GF-D8 (cell line): ENCODE results near the gene DLL1.

ENCODE experiments used
- DNase-seq: peaks from one replicate; lab custom pipeline; 2025; lab: John Stamatoyannopoulos, UW

Gene DLL1

DNA sequence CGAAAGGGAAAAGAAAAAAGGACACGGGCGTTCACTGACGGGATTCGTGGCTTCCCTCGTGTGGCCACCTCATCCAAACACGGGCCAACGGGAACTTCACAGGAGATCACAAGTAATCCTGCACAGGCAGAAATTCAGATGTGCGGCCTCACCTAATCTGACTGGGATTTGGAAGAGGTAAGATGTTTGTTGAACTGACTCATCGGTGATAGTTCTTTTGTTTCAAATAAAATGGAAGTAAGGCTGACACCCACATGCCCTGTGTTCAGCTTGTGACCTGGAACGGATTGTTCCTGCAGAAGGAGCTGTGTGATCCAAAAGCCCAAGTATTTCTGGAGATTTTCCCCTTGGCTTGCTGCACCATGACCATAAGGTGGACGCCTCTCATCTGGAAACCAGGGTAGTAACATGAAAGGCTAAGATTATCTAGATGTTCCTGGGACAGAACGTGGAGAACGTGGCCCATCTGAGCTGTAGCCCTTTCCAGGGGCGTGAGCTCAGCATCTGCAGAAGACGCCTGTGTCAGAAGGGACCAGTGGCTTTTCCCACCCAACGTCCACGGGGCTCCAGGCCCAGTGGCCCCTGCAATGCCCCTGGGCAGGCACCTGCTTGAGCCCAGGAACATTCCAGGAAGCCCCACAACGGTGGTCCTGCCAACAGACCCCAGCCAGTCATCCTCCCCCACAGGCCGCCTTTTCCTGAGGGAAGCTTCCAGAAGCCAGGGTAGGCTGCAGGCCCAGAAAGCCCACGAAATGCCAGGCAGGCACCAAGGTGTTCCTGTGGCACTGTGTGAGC, 39.7 kb downstream of the DLL1 start:
- DNase-seq, result no peak

DNA sequence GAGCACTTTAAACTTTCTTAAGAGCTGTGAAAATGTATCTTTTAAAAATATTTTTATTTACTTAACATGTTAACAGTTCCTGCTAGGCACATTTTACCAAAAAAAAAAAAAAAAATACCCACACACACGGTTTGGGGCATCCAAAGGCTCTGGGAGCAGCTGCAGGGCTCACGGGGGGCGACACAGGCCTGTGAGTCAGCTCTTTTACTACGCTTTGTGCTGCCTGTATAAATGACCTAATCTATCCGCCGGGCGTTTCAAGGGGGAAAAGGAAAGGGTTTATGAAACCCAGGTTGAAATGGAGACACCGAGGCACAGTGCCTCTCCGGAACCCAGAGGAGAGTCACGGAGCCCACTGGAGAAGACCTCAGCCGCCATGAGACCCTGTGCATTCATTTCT, 40.4 kb downstream of the DLL1 start:
- no peak for DNase-seq

DNA sequence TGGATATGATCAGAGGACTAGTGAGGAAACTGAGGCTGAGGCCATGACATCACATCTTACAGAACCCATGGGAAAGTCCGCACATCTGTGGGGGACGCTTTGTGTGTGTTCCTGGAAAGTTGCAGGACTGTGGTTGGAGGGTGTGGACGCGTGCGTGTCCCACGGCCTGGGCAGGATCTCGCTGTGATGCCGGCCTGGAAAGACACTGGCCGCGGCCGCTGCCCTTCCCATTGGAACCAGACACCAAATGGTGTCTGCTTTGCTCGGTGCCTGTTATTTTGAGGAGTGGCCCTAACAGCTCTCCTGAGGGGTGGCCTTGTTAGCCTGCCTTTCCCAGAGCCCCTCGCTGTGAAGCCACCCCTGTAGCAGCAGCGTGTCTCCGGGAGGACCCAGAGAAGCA, 41.1 kb downstream of the DLL1 start:
- no peak for DNase-seq

DNA sequence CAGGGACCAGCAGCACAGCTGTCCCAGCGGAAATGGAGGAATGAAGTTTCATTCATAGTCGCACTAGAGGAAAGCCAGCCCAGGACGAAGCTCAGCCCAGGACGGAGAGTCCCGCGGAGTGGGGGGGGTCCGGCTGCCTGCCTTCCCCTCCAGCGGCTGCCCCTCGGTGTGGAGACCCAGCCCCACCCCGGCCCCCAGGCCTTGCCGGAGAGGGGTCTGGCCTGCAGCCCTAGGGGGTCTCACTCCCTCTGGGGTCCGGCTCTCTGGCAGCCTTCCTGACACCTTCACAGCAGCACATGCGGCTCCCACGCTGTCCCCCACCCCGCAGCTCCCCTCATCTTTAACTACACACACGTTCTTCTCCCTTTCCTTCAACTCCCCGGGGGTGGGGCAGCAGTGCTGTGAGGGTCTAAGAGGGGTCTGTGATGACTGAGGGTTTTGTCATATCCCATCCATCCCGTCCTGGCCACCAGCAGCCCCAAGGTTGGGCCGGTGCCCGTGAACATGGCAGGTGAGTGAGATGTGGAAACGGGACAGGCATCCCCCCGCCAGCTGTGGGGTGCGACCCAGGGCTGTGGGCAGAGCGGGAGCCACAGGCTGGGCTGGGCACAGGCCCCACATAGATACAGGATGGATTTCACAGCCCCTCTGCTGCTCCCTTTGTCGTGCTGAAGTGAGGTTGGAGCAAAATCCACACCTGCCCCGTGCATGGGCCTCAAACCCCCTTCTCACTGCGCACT, 41.8 kb downstream of the DLL1 start:
- DNase-seq, result no peak

DNA sequence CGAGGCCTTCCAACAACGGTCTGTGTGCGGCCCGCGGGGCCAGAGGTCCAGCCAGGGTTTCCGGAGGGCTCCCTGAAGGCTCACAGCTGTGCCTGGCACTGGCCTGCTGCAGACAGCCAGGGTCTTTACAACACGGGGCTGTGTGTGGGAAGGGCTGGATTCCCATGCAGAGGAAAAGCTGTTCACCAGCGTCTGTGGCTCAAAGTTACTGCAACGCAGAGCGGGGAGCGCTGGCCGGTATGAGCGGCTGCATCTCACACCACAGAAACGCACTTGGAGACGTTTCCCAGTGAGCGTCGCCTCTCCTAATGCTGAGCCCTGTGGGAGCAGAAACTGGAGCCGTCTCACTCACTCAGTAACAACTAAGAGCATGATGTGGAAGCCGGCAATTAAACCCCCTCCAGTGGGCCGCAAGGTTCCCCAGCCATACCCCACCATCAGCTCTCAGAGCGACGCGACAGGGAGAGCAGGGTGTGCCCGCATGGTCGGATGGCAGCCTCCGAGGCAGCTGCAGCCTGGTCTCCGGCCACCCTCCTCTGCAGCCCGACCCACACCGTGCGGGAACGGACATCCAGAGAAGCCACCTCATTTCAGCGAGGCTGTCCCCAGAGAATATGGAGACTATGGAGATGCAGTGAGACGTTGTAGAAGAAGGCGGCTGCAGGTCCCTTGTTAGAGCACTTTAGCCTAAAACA, 42.6 kb downstream of the DLL1 start:
- no peak for DNase-seq

DNA sequence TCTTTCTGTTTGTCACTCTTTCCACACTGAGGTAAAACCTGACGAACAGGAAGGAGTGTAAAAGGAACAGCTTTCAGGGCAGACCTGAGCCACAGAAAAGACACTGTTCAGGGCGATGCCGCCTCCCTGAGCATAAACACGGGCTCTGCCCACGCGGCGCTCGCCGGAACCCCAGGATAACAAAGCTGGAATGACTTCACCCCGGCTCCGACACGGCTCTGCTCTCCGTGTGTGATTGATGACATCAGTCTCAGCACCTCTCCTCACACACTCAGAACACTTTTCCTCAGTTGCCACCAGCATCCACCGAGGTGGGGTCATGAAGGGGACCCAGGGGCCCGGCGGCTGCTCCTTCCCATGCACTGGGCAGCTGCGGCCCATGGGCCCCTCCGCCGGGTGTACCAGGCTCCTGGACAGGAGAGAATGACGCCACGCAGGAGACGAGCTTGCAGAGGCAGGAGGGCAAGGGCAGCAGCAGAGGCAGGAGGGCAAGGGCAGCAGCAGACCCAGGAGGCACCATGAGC, 43.6 kb downstream of the DLL1 start:
- no peak for DNase-seq

DNA sequence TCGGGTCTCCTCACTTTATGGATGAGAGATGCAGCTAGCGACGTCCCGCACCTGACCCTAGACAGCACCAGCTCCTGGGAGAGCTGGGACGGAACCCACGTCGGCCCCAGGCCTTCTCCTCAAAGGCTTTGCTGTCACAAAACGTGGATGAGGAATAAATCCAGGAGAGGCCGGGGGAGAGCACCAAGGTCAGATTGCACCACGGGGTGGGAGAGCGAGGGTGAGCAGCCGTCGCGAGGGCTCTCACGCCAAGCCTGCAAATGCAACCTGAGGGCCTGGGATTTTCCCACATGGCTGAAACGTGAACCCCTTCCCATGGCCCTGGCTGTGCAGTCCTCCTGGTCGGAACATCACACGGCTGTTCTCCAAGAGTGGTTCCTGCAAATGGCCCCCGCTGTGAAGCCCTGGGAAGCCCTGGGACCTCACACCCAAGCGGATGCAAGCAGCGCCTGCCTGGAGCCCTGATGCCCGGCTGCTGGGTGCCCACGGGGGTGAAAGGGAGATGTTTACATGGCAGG, 45.3 kb downstream of the DLL1 start:
- DNase-seq, result no peak

DNA sequence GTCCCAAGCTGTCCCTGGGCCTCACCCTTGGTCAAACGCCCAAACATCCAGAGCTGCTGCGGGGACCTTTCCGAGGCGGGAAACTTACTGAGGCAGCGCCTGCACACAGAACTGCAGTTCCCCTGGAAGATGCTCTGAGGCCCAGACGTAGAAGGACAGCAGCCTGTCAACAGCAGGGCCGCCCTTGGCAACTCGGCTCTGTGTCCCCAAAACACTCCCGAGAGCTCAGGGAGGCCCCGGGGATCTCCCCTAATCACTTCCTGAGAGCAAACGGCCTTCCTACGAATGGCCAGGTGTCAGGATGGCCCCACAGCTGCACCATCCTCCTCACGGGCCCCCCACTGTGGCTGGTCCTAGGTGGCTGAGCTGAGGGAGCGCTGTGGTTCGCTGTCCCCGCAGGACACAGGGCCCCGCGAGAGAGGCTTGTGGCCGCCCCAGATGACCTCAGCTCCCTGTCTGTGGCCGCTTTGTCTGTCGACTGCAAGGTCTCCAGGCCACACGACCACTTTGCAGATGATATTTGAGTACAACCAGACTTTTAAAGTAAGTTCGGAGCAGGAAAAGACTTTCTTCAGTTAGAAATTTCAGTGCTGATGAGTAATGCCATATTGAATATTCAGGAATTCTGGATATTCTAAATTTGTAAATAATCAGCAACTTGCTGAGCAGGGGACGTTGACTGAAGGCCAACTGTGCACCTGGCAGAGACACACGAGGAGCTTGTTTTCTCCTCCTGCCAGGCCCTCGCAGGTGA, 46.0 kb downstream of the DLL1 start:
- no peak for DNase-seq

DNA sequence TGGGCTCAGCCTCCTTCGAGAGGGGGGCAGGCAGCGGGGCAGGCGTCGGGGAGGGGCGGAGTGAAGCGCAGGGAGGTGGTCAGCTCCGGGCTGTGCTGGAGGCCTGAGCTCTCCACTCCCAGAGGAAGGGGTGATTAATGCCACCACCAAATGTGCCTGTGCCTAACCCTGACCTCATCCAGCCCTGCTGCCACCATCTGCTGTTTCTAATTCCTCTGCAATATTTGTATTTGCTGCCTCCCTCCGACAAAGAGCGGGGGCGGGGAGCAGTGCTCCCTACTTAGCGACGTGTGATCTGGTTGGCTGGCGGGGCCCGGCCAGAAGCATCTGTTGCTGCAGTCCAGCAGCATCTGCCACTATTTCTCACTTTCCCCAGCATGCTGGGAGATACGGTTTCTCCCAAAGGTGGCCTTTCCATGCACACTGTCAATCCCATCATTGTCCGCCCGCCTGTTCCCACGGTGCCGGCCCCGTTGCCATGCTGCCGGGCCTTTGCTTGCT, 47.0 kb downstream of the DLL1 start:
- DNase-seq, result no peak

DNA sequence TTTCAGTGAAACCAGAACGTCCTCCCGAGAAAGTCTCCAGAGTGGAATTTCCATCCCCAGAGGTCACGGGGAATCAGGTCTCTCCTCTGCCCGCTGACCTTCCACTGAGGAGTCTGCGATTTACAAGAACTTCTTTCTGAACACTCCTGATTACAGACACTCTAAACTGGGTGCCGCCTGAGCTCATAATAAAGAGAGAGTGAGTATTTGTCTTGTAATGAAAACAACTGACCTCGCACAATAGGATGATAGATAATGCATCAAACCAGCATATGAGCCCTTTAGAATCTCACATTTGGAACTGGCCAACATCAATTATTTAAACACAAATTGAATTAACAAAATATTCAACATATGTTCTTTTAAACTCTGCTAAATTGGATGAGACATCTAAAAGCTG, 47.5 kb downstream of the DLL1 start:
- no peak for DNase-seq

DNA sequence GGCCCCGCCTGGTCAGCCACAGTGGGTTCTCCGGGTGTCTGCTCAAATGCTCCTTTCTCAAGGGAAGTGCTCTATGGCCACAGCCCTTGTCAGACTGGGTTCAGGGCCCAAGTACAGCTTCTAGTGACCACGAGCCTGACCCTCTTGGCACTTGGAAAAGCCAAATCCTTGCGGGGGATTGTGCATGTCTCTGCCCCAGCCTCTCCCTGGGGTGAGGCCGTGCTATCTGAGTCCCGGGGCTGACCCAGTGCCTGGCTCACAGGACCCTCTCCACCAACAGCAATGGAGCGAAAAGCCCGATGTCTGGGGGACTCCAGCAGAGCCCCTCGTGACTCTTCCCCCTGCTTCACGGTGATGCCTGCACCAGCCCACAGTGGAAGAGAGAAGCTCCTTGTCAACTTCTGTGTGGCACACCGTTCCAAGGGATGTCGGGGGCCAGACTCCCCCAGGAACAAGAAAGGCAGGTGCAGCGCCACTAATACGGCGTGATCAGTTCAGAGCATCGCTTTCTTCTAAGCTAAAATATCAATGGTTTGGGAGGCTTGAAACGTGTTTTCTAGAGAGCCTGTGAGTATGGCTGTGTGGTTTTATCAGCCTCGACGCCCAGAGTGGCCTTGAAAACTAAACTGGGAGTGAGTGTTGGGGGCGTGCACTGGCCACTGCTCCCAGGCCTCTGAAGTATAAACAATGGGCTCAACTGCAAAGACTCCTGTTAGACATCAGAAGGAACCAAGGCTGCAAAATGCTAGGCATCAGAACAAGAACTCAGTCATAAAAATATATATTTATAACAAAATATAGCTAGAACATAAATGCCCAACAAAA, 51.9 kb downstream of the DLL1 start:
- no peak for DNase-seq

DNA sequence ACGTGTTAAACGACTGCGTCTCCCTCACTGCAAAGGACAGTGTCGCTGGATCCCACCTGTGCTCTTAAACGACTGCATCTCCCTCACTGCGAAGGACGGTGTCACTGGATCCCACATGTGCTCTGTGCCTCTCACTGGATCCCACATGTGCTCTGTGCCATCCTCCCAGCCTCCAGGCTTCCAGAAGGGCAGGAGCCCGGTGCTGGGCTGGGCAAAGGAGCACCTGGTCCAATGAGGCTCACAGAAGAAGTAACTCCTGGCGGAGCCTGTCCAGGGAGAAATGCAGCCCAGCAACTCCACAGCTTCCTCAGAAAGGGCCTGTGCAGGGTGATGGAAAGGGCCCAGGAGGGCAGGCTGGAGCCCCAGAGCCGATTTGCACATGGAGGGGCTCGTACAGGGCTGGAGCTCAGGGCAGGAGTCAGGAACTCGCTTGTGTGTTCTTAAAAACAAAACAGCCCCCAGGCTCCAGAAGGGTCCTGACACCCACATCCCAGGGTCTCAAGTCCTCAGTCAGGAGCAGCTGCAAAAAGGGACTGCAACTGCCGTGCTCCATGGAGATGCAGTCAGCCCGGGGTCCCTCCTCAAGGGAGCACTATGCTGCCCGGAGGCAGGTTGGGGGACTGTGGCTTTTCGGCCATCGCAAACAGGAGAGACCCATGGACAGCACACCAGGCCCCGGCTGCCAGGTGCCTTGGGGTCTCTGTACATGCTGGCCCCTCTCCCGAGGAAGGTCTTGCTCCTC, 52.7 kb downstream of the DLL1 start:
- DNase-seq, result no peak

DNA sequence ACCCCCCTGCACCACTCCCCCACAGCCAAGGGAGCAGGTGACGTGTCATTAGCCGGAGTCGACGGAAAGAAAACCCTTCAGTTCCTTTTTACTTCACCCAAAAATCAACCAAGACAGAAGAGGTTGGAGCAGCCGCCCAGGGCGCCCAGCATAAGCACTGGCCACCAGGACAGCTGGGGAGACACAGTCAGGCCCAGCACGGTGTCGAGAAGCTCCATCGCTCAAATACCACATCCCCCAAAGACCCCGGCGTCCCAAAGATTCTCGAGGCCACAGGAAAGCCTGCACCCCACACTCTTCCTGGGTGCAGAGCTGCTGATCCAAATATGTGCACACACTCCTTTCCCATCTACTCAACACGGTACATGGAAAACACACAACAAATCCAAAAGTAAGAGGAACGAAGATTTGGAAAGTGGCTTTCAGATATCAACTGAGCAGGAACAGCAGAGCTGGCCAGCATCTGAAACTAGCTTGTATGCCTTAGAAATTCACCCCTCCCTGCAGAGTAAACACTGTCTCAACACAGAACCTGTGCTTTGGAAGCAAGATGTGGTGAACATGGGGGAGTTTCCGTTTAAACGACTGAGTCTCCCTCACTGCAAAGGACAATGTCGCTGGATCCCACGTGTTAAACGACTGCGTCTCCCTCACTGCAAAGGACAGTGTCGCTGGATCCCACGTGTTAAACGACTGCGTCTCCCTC, 54.6 kb downstream of the DLL1 start:
- no peak for DNase-seq

DNA sequence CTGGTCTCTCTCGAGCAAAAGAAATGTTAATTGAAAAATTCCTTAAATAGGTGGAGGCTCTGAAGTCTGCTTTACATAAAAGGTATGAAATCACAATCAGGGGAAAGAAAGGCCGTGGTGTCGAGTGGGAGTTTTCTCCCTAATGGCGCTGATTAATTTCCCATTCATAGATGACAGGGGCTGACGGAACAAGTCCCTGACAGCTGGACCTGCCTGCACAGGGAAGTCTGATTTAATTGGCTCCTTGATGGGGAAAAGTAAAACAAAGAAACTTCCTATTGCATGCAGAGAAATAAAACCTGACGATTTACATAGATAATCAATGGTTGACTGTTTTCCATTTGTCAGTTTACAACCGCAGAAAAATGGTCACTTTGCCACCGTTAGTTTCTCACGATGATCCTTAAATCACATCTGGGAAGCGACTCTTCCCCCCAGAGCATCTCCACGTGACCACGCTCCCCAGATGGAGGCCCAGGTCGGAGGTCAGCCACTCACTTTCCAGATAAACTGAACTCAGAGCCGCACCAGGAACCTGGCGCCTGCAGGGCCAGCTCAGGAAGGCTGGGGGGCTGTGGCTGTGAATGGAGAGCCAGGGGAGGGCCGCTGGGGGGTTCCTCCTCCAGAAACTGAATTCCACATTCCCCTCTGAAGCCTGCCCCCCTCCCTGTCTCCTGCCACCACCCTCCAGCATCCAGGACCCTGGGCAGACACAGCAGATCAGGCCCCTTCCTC, 55.3 kb downstream of the DLL1 start:
- DNase-seq, result no peak

DNA sequence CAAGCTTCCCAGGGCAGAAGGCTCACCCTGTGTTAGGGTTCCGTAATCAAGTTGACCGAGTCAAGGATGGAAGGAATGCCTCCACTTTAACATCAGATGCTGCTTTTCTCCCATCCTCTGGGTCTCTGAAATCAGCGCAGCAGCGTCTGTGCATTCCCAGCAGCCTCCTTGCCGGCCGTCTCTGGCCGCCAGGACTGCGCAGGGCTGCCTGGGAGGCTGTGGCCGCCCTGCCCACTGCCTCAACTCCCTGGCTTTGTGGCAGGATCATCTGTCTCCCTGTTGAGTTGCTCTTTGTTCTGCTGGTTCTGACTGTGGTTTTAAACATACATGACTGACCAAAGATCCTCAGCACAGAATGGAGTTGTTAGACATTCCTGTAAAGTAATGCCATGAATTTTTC, 56.5 kb downstream of the DLL1 start:
- DNase-seq, result no peak

DNA sequence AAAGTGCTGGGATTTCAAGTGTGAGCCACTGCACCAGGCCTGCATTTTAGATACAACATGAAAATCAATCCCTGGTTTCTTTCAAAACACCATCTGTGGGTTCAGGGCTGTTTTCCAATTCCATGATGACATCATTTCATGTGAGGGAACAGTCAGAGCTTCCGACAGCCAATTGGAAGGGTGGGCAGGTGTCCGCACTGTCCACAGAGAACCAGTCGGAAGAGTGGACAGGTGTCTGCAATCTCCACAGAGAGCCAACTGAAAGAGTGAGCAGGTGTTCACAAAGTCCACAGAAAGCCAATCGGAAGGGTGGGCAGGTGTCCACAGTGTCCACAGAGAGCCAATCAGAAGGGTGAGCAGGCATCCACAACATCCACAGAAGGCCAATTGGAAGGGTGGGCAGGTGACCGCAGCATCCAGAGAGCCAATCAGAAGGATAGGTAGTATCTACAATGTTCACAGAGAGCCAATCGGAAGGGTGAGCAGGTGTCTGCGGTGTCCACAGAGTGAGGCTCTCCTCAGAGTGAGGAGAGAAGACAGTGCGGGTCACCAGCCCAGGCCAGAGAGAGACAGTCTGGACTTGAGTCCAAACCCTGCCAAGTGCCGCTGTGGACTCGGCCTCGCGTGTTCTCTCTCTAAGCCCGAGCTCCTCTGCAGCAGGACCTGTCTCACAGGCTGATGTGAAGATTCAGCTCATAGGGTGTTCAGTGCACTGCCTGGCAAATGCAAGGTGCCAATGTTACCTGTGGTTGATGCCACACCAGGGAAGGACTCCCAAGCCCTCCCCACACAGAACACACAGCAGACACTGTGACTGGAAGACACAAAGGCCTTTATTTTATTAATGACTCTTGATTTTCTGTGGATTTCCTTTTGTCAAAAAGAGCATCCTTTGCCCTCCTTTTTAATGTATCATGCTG, 57.3 kb downstream of the DLL1 start:
- DNase-seq, result no peak
